ENCODE measurements around the gene NEO1. TPM values are rescaled to one million over a fixed set of nuclear protein-coding genes. Genes with fewer than 3 reads are reported as not detected.
A peak's percentile ranks its signal among the peaks of the same experiment; 100 is the strongest.

NEO1 gene
- total and polyA plus RNA-seq, 9 of the 15 experiments (the other 6 are each of a cell fraction or from before 2014, with no cell fraction given): 0.08 to 1.7 (median 0.48) TPM

DNA sequence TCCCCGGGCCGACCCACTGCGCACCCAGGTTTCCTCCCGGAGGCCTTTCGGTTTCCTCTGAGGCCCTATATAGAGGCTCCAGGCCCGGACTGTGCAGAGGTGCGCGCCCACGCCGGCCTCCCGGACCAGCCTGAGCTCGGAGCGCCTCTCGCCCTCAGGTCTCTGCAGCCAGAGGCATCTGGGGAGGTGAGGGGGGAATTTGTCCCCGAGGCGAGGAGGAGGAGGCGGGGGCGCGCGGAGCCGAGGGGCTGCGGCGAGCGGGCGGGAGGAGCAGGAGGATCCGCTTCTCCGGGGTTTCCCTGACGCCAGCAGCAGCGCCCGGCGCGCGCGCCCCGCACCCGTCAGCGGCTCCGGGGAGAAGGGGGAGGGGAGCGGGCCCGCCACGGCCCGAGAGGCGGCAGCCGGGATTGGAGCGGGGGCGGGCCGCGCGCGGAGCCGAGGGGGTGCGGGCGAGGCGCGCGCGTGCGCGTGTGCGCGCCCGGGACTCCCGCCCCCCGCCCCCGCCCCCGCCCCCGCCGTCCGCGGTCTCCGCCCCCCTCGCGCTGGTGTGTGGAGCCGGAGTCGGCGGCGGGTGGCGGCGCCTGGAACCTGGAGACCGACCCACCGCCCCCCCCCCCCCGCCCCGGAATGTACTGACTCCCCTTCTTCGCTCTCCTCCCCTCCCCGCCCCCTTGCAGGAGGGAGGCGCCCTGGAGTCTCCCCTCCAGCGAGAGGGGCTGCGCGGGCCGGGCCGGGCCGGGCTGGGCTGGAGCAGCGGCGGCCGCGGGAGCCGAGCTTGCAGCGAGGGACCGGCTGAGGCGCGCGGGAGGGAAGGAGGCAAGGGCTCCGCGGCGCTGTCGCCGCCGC is at the start of gene NEO1 (continued):
- TF ChIP-seq HMG20A (CRISPR knock-in tag; conservative IDR thresholded peaks at IDR 0.05): no peak
- no peak for TF ChIP-seq CBX2 (IDR thresholded peaks at IDR 0.05; ENCODE audit: insufficient read depth, low read length, poor library complexity, severe bottlenecking)
- TF ChIP-seq NR2C1 (IDR thresholded peaks at IDR 0.05): no peak
- no peak for TF ChIP-seq NR2C1 (tag; IDR thresholded peaks at IDR 0.05)
- 0 out of 2 replicates have a peak, but pooled peaks have one; percentile 16 for TF ChIP-seq GABPA (tag; conservative IDR thresholded peaks at IDR 0.05; ENCODE audit: low read depth)
- TF ChIP-seq ZNF133 (CRISPR knock-in tag; IDR thresholded peaks at IDR 0.05): no peak
- TF ChIP-seq MCM3 (IDR thresholded peaks at IDR 0.05): no peak
- TF ChIP-seq, protein P1, sequence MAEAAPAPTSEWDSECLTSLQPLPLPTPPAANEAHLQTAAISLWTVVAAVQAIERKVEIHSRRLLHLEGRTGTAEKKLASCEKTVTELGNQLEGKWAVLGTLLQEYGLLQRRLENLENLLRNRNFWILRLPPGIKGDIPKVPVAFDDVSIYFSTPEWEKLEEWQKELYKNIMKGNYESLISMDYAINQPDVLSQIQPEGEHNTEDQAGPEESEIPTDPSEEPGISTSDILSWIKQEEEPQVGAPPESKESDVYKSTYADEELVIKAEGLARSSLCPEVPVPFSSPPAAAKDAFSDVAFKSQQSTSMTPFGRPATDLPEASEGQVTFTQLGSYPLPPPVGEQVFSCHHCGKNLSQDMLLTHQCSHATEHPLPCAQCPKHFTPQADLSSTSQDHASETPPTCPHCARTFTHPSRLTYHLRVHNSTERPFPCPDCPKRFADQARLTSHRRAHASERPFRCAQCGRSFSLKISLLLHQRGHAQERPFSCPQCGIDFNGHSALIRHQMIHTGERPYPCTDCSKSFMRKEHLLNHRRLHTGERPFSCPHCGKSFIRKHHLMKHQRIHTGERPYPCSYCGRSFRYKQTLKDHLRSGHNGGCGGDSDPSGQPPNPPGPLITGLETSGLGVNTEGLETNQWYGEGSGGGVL (CRISPR knock-in tag; IDR thresholded peaks at IDR 0.05): no peak
- no peak for TF ChIP-seq SOX6 (IDR thresholded peaks at IDR 0.05)
- 0 out of 2 replicates have a peak, but pooled peaks have one; percentile 40 for TF ChIP-seq PHF21A (IDR thresholded peaks at IDR 0.05; ENCODE audit: borderline replicate concordance, low read depth)
- TF ChIP-seq, protein P2, sequence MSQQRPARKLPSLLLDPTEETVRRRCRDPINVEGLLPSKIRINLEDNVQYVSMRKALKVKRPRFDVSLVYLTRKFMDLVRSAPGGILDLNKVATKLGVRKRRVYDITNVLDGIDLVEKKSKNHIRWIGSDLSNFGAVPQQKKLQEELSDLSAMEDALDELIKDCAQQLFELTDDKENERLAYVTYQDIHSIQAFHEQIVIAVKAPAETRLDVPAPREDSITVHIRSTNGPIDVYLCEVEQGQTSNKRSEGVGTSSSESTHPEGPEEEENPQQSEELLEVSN (IDR thresholded peaks at IDR 0.05; ENCODE audit: borderline replicate concordance in 1 of 2, extremely low read depth in 1 of 2, insufficient read depth in 1 of 2, insufficient read length in 1 of 2, low read depth in 1 of 2, low read length in 1 of 2, poor library complexity in 1 of 2, severe bottlenecking in 1 of 2): peak in 1 of 2 experiments; percentile 39
- no peak for TF ChIP-seq ELF4 (CRISPR knock-in tag; IDR thresholded peaks at IDR 0.05)
- peak; percentile 12 to 13; a peak in 2 of 4 replicates for TF ChIP-seq NRF1 (conservative IDR thresholded peaks at IDR 0.05 in 1 of 2, IDR thresholded peaks at IDR 0.05 in 1 of 2)
- TF ChIP-seq MAZ (CRISPR knock-in tag; conservative IDR thresholded peaks at IDR 0.05 in 1 of 2, IDR thresholded peaks at IDR 0.05 in 1 of 2): peak in 1 of 2 experiments; percentile 17; a peak in 2 of 4 replicates
- TF ChIP-seq, protein P3, sequence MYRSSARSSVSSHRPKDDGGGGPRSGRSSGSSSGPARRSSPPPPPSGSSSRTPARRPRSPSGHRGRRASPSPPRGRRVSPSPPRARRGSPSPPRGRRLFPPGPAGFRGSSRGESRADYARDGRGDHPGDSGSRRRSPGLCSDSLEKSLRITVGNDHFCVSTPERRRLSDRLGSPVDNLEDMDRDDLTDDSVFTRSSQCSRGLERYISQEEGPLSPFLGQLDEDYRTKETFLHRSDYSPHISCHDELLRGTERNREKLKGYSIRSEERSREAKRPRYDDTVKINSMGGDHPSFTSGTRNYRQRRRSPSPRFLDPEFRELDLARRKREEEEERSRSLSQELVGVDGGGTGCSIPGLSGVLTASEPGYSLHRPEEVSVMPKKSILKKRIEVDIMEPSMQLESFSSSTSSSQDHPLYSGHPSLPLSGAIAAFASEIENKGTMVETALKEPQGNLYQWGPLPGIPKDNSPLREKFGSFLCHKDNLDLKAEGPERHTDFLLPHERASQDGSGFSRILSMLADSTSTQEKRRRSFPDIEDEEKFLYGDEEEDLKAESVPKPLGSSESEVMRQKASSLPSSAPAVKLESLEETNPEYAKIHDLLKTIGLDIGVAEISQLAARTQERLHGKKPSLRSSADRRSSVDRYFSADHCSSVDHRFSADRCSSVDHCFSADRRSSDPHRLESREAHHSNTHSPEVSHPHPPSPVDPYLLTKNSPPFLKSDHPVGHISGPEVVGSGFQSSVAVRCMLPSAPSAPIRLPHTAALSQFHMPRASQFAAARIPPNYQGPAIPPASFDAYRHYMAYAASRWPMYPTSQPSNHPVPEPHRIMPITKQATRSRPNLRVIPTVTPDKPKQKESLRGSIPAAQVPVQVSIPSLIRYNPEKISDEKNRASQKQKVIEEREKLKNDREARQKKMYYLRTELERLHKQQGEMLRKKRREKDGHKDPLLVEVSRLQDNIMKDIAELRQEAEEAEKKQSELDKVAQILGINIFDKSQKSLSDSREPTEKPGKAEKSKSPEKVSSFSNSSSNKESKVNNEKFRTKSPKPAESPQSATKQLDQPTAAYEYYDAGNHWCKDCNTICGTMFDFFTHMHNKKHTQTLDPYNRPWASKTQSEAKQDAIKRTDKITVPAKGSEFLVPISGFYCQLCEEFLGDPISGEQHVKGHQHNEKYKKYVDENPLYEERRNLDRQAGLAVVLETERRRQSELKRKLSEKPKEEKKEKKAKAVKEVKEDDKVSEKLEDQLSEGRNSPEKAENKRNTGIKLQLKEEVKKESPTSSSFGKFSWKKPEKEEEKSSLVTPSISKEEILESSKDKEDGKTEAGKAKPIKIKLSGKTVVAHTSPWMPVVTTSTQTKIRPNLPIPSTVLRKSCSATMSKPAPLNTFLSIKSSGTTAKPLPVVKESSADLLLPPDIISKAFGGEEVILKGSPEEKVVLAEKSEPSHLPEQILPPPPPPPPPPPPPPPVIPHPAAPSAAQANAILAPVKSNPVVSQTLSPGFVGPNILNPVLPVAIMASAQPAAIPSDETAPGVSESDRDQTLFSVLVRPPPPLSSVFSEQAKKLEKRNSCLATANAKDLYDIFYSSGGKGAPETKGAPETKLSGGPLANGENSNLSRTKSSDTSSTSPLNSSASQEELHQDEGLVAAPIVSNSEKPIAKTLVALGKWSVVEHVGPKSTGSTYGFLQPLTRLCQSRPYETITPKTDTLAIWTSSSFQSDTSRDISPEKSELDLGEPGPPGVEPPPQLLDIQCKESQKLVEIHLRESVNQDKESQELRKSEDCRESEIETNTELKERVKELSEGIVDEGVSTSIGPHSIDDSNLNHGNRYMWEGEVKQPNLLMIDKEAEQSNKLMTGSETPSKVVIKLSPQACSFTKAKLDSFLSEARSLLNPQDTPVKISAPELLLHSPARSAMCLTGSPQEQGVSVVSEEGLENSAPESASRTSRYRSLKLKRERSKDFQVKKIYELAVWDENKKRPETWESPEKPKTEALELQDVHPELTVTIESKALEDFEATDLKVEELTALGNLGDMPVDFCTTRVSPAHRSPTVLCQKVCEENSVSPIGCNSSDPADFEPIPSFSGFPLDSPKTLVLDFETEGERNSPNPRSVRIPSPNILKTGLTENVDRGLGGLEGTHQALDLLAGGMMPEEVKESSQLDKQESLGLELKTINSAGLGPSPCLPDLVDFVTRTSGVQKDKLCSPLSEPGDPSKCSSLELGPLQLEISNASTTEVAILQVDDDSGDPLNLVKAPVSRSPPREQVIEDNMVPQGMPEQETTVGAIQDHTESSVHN (IDR thresholded peaks at IDR 0.05; ENCODE audit: borderline replicate concordance in 1 of 2, low read depth in 1 of 2): no peak
